AG04450 (cell line): ENCODE results near the gene SOX15. TPM values are rescaled to one million over a fixed set of nuclear protein-coding genes. Genes with fewer than 3 reads are reported as not detected.
"Not testable (repeated sequence)": the region's sequence is repeated elsewhere in the genome, so short reads cannot be mapped to it uniquely, and the experiment has no call there.

ENCODE experiments used
- CTCF ChIA-PET: fragments of 300-600, 350-600 bp; formaldehyde crosslinking; extraction: SDS; loops from one replicate; lab custom pipeline; 2022; ENCODE audit warnings: antibody characterized with exemption, inconsistent platforms; lab: Charles Lee
- POLR2A ChIA-PET: fragments of 350-600 bp; formaldehyde crosslinking; extraction: SDS; loops from one replicate; lab custom pipeline; 2021; ENCODE audit warnings: antibody characterized with exemption, inconsistent platforms; lab: Yijun Ruan, JAX
- DNase-seq: peaks from one replicate; pipeline ENCODE4 v3.0.0-alpha.2; 2011; ENCODE audit warnings: low read depth, low spot score
- H3K27ac ChIP-seq: one replicate; pipeline ENCODE4 v1.5.1; 2012; ENCODE audit warnings: low read depth, low read length, control low read depth
- H3K27me3 ChIP-seq: one replicate; pipeline ENCODE4 v1.6.0; 2012; ENCODE audit warnings: low read length; ENCODE audit not compliant: control insufficient read depth, insufficient read depth
- H3K4me3 ChIP-seq: 2 replicates; pipeline ENCODE4 v1.5.1; 2011; ENCODE audit warnings: mild to moderate bottlenecking, low read depth, low read length, control low read depth
- H3K9me3 ChIP-seq: 2 replicates; pipeline ENCODE4 v1.5.1; 2012; ENCODE audit warnings: low read length; ENCODE audit not compliant: control insufficient read depth, insufficient read depth
- polyA plus RNA-seq: library from polyadenylated mRNA; depleted of rRNA; stranded (reverse); fragments of >200 nt; gene quantifications from 2 replicates; pipeline ENCODE4 v1.2.3, GENCODE V29; 2011
- TF ChIP-seq, protein P1 (sequence below): IDR thresholded peaks from 2 replicates; pipeline ENCODE4 v1.5.1; 2011; ENCODE audit warnings: low read depth, low read length, control low read depth, inconsistent platforms

SOX15 gene
- polyA plus RNA-seq, 1 experiment, result 0.29 TPM

DNA sequence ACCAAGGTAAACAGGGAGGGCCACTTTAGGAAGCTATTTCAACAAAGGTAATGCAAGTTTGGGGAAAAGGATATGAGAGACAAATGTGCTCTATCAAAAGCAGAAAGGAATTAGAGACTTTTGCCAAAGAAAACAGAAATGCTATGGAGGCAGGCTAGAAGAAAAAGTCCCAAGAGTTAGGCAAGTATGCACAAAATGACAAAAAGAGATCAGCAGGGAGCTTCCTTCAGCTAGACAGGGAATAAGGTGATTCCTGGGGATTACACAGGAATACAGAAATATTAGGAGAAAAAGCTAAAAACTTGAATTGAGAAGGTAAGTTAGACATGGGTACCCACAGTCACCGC is 22.4 kb upstream of the SOX15 start:
- Histone ChIP-seq H3K27me3 (no peaks in the 10 kb centered on the region), H3K9me3 (no peaks in the 10 kb centered on the region; the same call in 1 of the 2 replicates), H3K4me3 (peak overlapping the region; percentile 33), H3K27ac (no peak overlapping the region)
- no peak for DNase-seq
- ChIA-PET POLR2A (interaction anchor here (1.5 kb wide), 1 partner anchor 15 kb away, joined by 3 read pairs; the partner anchor contains the start of gene SAT2), CTCF (interaction anchor here (0.7 to 5.2 kb wide), 4 partner anchors 23 to 75 kb away, joined by 5 to 26 read pairs (median 13); partner anchors contain the start of genes SOX15, TP53 and WRAP53)
- TF ChIP-seq, protein P1, sequence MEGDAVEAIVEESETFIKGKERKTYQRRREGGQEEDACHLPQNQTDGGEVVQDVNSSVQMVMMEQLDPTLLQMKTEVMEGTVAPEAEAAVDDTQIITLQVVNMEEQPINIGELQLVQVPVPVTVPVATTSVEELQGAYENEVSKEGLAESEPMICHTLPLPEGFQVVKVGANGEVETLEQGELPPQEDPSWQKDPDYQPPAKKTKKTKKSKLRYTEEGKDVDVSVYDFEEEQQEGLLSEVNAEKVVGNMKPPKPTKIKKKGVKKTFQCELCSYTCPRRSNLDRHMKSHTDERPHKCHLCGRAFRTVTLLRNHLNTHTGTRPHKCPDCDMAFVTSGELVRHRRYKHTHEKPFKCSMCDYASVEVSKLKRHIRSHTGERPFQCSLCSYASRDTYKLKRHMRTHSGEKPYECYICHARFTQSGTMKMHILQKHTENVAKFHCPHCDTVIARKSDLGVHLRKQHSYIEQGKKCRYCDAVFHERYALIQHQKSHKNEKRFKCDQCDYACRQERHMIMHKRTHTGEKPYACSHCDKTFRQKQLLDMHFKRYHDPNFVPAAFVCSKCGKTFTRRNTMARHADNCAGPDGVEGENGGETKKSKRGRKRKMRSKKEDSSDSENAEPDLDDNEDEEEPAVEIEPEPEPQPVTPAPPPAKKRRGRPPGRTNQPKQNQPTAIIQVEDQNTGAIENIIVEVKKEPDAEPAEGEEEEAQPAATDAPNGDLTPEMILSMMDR, result no peak

DNA sequence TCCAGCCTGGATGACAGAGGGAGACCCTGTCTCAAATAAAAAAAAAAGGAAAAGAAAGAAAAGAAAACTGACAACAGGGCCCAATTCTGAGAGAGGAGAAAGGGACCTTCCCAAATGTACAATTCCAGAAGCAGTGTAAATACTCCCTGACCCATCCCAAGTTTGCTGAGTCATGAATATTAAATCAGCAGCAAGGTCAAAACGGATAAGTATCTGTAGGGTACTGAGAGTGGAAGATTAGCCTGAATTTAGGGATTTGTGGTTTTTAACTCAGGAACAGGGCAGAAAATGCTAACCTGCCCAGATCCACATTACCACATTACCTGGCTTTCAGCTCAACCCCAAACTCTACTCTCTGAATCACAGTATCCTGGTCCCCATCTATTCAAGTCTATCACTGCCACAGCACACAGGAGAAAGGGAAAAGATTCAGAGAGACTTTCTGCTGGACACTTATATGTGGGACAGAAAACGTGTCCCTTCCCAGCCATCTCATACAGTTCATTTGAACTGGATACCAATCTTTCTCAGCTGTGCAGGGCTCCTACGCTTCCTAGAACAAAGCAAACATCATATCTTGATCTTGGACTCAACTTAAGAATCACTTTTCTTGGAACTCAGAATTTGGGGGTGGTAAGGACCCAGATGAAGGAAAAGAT is 21.9 kb upstream of the SOX15 start:
- H3K27ac ChIP-seq, result no peak overlapping the region
- ChIA-PET POLR2A (interaction anchor here (1.5 kb wide), 1 partner anchor 16 kb away, joined by 3 read pairs; the partner anchor contains the start of gene SAT2), CTCF (interaction anchor here (0.6 to 5.2 kb wide), 4 partner anchors 22 to 368 kb away, joined by 3 to 26 read pairs (median 13); partner anchors contain the start of genes SOX15, TP53 and WRAP53)
- peak overlapping the region; percentile 33; the same call in 1 of the 2 replicates for H3K4me3 ChIP-seq
- no peaks in the 10 kb centered on the region; the same call in 1 of the 2 replicates for H3K9me3 ChIP-seq
- no peak for DNase-seq
- TF ChIP-seq, protein P1, result no peak
- H3K27me3 ChIP-seq, result no peaks in the 10 kb centered on the region

DNA sequence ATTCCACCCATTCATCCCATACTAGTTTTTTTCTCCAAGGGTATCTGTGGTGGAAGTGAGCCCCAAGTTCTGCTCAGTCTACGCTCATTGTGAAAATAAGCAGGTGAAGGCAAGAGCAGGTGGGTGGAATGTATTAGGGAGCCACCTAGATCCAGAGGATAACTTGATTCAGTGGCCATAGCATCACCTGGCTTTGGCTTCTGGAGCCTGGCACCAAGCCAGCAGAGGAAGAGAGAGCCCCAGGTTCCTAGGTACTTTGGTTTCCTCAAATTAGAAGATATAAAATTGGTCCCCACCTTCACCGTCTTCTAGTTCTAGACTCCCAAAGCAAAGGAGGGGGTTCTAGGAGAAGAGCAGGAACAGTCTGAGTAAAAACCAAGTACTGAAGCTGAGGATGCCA is 20.7 kb upstream of the SOX15 start:
- Histone ChIP-seq H3K27me3 (no peaks in the 10 kb centered on the region), H3K9me3 (no peaks in the 10 kb centered on the region; the same call in 1 of the 2 replicates), H3K27ac (no peak overlapping the region), H3K4me3 (no peak overlapping the region)
- ChIA-PET CTCF (interaction anchor here (4.1 to 5.2 kb wide), 2 partner anchors 21 to 77 kb away, joined by 20 to 26 read pairs; partner anchors contain the start of genes SOX15, TP53 and WRAP53), POLR2A (interaction anchor here (1.4 kb wide), 1 partner anchor 21 kb away, joined by 3 read pairs; no protein-coding TSS in a partner anchor)
- TF ChIP-seq, protein P1, result no peak
- DNase-seq, result no peak

DNA sequence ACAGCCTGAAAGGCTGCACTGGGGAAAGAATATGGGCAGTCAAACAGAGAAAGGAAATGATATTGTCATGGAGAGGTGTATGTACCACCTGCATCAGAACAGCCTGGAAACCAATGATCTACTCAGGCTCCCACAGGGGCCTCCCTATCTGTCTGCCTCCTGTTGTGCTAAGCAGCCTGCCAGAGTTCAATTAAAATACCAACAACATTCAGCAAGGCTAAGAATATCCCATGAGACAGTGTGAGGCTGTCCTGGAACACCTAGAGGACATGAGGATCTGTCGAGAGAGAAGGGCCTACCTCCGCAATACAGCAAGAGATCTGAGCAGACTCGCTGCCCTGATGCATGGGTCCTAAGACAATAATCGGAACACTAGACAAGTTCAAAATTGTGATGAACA is 16.4 kb upstream of the SOX15 start:
- Histone ChIP-seq H3K9me3 (no peaks in the 10 kb centered on the region), H3K27me3 (no peaks in the 10 kb centered on the region), H3K4me3 (no peak overlapping the region), H3K27ac (no peak overlapping the region)
- TF ChIP-seq, protein P1, result no peak
- DNase-seq, result no peak
- POLR2A ChIA-PET, result no interaction called here
- CTCF ChIA-PET, result interaction anchor here (0.5 to 1.2 kb wide), 2 partner anchors 82 to 290 kb away, joined by 5 to 6 read pairs; partner anchors contain the start of gene WRAP53

DNA sequence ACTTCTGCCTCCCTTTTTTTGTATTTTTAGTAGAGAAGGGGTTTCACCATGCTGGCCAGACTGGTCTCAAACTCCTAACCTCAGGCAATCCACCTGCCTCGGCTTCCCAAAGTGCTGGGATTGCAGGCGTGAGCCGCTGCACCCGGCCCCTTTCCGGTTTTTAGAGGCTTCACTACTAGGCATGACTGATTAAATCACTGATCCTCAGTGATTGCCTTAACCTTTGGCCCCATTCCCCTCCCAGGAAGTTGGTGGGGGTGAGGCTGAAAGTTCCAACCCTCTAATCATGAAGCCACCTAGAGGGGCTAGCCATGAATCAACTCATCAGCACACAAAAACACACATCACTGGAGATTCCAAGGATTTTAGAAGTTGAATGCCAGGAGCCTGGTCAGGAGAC is 7.7 kb upstream of the SOX15 start:
- DNase-seq, H3K27ac ChIP-seq, H3K27me3 ChIP-seq, H3K9me3 ChIP-seq, CTCF ChIA-PET, H3K4me3 ChIP-seq: not testable (repeated sequence)
- POLR2A ChIA-PET, result interaction anchor here (0.7 kb wide), 1 partner anchor 545 kb away, joined by 4 read pairs; no protein-coding TSS in a partner anchor
